NCI-H2196 treated with DMSO at 0.1 percent for 48 hours (cell line): Measurements from ENCODE around the gene GSK3A.

Experiments
- DNase-seq: peaks from one replicate; lab custom pipeline; 2025; ENCODE audit not compliant: unreplicated experiment; lab: John Stamatoyannopoulos, UW

The GSK3A gene

DNA sequence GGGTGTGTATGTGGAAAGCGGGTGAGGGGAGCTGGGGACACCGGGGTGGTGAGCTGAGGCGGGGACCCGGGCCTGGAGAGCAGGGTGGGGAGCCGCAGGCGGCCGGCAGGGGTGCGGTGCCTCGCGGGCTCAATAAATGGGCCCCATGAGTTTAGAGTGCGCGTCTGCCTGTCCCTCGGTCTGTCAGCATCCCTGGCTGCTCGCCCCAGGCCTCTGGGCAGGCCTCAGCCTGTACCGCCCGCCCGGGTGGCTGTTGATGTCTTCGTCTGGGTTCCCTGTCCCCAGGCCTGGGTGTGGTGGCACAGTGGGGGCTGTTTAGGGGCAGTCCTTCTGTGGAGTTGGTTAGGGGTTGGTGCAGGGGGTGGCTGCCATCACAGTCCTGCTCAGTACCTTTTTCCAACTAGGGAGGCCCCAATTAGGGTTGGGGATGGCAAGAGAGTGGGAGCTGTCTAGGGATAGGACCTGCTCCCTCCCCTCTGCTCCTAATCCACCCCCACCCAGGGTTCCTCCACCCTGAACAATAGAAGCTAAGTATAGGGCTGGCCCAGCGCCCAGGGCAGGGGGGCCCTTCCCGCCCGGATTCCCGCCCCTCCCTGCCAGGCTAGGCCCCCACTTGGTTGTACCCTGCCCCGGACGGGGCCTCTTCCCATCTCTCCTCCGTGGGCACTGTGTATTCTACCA is 38.9 kb upstream of the GSK3A start:
- DNase-seq, result no peak

DNA sequence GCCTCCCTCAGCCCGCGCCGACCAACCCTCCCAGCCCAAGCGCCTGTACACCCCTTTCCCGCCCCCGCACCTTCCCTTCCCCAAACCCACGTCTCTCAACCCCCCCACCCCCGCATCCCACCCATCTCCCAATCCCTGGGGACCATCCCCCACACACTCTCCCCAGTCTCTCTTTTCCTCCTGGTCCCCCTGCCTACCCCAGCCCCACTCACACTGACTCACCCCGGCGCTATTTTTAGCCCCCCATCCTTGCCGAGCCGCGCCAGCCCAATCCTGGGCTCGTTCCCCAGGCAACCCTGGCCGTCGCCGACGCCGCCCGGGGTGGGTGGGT is 38.4 kb upstream of the GSK3A start:
- DNase-seq, result no peak

DNA sequence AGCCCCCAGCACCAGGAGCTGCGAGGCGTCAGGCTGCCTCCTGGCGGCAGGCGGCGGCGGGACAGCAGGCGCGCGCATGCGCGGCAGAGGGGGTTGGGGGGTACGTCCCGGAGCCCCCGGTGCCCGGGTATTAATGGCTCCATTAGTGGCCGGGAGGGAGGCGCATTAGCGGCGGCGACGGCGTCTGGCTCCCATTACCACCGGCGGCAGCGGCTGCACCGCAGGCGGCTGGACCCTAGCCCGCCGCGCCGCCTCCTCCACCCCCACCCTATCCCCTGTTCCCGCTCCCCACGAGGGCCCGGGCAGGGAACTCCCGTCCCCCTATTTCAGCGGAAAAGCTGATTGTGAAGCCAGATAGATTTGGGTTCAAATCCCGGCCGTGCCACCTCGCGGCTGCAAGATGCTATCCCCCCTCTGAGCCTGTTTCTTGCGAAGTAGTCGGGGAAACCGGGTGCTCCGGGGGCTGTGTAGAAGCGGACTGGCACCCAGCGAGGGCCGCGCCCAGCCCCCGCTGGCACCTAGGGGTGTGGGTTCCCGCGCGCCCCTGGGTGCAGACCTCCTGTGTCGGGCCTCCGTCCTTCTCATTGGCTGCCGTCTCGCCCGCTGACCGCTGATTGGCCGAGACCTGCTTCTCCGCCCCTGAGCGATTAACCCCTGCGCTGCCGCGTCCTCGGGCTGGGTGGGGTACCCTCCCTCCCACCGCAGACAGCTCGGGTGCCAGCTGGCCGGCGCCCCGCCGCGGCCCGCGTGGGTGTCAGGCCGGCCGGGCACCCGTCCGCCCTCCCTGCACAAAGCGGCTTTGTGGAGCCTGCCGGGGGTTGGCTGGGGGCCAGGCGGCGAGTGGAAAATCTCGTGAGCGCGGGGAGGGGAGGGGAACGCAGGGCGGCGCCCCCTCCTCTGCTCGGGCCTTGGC is 37.8 kb upstream of the GSK3A start:
- peak; percentile 82 for DNase-seq

DNA sequence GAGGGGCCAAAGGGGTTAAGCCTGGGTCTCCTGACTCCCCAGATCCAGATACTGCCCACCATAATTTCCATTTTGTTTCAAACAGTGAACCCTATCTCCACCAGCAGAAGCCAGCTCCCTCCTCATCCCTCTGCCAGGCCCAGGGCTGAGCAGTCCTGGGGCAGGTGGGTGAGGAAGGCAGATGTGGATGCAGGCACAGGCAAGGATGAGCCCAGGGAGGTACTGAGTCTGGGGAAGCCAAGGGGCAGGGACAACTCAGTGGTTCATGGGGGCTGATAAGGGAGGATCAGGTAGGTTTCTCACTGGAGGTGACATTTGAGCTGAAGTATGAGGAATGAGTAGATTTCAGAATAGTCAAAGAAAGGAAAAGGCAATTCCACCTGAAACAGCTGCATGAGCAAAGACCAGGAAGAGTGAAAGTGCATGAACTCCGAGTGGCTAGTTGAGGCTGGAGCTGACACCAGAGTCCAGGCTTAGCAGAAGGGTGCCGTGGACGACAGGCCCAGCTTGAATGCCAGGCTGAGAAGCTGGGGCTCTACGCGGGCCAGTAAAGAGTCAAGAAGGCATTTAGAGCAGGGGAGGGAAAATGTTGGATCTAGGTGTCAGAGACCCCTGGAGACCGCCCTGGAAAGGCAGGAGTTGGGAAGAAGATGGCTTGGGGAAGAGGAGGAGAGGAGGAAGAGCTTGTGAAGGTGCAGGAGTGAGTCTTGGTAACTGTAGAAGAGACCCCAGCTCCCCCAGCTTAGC is 36.9 kb upstream of the GSK3A start:
- DNase-seq, result no peak

DNA sequence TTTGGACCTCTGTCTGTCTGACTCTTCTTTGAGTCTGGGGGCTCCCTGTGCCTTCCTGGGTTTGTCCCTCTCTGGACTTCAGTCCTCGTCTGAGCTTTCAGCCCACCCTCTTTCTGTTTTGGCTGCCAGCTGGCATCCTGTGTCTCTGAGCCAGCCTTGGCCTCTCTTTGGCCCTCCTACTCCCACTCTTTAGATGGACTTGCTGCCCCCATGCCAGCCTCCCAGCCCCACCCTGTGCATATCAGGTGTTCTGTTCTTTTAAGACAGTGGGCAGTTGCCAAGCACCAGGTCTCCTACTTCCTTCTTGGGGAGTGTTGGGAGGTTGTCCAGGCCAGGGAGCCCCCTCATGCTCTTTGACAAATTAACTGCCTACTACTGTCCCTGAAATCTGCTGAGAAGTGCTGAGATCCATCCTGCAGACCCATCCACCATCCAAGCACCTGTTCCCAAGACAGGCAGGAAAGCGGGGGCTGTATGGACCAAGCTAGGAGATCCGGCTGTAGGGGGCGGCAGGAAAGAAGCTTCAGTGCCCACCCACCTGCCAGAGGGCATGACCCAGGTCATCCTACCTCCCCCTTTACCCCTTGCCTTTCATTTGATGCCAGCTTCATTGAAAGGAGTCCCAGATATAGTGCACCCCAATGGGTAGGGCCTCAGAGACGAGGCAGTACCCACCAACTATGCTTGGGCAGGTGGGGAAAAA is 36.2 kb upstream of the GSK3A start:
- no peak for DNase-seq

DNA sequence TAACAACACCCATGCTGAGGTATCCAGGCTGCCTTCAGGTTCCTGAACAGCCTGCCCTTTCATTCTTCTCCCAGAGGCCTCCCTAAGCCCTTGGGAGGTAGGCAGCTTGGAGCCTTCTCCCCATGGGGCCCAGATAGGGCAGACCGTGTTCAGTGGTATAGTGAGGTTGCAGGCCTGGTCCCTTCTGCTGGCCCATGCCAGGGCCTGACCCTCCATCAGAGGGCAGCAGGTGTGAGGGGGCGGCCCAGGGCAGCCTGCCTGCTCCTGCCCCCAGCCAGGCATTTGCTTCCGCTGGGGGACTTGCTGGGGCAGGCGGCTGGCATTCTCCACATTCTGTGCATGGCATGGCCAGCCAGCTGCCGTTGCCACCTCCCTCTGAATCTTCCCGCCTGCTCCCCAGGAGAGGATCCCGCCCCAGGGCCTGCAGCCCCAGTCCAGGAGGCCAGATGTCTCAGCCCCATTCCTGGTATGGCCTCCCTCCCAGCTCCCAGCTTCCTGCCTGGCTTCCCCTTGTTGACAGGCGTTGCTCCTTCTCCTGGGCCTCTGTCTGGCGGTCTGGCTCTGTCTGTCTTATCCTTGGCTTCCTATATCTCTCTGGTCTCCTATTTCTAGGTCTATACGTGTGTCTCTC is 35.5 kb upstream of the GSK3A start:
- DNase-seq, result peak; percentile 32

DNA sequence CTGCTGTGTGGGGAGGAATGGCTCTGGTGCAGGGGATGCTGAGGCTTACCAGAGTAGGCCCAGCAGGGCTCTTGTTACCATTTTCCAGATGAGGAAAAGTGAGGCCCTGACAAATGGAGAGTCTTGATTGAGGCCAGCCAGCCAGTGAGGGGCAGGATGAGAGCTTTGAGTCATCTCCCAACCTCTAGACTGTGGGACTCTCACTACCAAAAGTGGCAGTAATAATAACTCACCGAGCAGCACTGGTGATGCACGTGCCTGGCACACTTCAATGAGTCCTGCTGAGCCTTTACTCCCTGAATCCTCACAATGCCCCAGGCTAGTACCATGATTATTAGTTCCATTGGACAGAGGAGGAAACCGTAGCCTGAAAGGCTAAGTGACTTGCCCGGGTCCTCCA is 34.4 kb upstream of the GSK3A start:
- DNase-seq, result no peak

DNA sequence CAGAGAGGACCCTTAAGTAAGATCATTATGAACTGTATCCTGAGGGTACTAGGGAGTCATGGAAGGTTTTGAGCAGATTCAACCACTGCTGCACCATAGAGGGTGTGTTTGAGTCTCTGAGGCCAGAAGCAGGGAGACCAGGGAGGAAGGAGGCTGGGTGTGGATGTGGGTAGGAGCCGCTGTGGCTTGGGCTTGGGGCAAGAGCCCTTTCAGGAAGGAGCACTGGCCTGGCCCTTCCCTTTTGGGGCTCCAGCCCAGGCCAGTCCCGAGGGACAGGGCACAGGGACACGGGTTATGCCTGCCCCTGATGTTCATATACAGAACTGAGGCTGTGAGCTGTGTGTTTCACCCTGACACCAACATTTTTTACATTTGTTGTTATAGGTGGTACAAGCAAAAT is 33.9 kb upstream of the GSK3A start:
- no peak for DNase-seq

DNA sequence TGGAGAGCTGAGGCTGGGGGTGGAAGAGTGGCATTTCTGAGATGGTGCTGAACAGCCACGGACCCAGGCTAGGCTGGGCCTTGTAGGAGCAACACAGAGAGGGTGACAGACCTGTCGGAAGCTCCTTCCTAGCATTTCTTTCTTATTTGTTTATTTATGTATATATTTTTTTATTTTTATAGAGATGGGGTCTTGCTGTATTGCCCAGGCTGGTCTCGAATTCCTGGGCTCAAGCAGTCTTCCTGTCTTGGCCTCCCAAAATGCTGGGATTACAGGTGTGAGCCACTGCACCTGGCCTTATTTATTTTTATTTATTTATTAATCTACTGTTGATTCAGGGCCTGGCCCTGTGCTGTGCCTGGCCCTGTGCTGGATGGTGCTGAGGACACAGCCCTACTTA is 33.1 kb upstream of the GSK3A start:
- DNase-seq, result no peak

DNA sequence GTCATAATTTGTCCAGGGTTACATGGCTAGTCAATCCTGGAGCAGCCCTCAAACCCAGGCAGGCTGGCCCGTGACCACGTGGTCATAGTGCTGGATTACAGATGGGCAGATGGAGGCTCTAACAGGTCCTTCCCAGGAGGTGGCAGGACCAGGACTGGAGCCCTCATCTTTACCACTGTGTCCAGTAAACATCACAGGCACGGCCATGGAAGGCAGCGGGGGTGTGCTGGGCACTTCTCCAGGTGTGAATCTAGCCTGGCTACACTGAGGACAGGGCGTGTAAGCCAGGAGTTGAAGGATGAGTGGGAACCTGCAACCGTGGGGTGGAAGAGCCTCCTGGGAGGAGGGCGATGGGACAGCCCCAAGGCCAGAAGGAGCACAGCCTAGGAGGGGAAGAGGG is 32.7 kb upstream of the GSK3A start:
- DNase-seq, result no peak

DNA sequence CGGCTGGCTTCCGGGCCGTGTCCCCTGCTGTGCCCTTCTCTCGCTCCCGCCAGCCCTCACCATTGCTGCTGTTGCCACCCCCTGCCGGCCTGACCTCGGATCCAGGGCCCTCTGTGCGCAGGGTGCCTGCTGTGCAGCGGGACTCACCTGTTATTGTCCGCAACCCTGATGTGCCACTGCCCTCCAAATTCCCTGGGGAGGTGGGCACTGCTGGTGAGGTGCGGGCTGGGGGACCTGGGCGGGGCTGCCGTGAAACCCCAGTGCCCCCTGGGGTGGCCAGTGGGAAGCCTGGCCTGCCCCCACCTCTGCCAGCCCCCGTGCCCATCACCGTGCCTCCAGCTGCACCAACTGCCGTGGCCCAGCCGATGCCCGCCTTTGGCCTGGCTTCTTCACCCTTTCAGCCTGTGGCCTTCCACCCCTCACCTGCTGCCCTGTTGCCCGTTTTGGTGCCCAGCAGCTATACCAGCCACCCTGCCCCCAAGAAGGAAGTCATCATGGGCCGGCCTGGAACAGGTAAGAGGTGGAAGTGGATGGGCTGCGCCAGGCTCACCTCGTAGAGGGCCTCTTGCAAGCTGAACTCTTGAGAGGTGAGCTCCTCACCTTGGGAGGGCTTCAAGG is 31.8 kb upstream of the GSK3A start:
- no peak for DNase-seq

DNA sequence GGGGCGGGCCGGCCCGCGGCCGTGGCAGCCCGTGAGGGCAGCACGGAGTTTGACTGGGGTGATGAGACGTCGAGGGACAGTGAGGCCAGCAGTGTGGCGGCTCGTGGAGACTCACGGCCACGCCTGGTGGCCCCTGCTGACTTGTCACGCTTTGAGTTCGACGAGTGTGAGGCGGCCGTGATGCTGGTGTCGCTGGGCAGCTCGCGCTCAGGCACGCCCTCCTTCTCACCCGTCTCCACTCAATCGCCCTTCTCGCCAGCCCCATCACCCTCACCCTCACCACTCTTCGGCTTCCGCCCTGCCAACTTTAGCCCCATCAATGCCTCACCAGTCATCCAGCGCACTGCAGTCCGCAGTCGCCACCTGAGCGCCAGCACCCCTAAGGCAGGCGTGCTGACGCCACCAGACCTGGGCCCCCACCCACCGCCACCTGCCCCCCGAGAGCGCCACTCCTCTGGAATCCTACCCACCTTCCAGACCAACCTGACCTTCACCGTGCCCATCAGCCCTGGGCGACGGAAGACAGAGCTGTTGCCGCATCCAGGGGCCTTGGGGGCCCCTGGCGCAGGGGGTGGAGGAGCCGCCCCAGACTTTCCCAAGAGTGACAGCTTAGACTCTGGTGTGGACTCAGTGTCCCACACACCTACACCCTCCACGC is 31.1 kb upstream of the GSK3A start:
- DNase-seq, result no peak

DNA sequence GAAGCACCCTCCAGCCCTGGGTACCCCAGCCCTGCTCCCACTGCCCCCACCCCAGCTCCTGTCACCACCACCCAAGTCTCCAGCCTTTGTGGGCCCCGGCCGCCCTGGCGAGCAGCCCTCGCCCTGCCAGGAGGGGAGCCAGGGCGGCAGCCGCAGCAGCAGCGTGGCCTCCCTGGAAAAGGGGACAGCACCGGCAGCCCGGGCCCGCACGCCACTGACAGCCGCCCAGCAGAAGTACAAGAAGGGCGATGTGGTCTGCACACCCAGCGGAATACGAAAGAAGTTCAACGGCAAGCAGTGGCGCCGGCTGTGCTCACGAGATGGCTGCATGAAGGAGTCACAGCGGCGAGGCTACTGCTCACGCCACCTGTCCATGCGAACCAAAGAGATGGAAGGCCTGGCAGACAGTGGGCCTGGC is 30.6 kb upstream of the GSK3A start:
- DNase-seq, result no peak

DNA sequence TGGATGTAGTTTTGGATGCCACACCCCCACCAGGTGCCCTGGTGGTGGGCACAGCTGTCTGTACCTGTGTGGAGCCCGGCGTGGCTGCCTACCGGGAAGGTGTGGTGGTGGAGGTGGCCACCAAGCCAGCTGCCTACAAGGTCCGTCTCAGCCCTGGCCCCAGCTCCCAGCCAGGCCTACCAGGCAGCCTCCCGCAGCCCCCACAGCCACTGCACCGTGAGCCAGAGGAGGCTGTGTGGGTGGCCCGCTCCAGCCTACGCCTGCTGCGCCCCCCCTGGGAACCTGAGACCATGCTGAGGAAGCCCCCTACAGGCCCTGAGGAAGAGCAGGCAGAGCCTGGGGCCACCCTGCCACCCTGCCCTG is 30.1 kb upstream of the GSK3A start:
- no peak for DNase-seq

DNA sequence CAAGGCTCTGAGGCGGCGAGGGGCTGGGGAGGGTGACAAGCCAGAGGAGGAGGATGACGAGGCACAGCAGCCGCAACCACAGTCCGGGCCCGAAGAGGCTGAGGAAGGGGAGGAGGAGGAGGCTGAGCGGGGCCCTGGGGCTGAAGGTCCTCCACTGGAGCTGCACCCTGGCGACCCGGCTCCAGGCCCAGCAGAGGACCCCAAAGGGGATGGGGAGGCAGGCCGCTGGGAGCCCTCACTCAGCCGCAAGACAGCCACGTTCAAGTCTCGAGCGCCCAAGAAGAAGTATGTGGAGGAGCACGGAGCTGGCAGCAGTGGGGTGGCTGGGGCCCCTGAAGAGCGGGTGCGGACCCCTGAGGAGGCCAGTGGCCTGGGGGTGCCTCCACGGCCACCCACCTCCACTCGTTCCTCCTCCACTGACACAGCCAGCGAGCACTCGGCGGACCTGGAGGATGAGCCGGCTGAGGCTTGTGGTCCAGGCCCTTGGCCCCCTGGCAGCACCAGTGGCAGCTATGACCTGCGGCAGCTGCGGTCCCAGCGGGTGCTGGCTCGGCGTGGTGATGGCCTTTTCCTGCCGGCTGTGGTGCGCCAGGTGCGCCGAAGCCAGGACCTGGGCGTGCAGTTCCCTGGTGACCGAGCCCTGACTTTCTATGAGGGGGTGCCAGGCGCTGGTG is 29.6 kb upstream of the GSK3A start:
- DNase-seq, result no peak

DNA sequence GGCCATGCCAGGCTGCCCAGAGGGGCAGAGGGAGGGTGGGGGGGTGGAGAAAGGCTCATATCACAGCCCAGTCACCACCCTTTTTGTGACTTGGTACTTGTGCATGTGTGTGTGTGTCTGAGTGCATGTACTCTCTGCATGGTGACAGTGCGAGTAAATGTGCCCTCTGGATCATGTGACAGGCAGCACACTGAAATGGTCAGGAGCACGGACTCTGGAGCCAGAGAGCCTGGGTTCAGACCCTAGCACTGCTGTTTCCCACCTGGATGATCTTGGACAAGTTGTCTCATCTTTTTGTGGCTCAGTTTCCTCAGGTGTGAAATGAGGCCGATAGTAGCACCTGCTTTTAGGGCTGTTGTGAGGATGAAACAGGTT is 28.6 kb upstream of the GSK3A start:
- no peak for DNase-seq

DNA sequence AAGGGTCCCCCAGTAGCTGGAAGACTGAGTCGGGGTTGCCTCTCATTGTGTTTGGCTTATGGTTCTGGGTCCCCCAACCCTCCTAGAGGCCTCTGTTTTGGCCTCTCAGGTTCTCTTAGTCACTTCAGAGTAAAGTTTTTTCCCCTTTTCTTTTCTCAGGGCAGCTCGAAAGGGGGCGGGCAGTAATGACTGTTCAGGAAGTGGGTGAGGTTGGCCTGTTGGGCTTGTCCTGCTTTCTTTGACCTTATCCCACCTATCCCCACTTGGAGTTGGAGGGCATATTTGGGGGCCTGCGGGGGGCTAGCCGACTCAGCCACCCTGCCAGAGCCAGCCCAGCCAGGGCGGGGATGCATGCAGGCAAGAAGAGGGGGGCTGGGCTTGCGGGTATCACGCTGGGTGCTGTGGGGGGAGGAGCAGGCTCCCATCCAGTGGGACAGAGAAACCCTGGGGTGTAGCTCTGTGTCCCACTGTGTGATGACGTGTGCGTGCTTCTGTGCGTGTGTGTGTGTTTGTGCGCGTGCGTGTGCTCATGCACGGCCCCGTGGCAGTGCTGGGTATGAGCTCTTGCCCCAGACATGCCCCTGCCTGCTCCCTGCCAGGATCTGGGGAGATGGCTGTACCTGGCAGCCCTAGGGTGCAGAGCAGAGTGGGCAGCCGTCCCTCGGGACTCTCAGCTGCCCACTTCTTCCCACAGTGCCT is 28.1 kb upstream of the GSK3A start:
- DNase-seq, result no peak

DNA sequence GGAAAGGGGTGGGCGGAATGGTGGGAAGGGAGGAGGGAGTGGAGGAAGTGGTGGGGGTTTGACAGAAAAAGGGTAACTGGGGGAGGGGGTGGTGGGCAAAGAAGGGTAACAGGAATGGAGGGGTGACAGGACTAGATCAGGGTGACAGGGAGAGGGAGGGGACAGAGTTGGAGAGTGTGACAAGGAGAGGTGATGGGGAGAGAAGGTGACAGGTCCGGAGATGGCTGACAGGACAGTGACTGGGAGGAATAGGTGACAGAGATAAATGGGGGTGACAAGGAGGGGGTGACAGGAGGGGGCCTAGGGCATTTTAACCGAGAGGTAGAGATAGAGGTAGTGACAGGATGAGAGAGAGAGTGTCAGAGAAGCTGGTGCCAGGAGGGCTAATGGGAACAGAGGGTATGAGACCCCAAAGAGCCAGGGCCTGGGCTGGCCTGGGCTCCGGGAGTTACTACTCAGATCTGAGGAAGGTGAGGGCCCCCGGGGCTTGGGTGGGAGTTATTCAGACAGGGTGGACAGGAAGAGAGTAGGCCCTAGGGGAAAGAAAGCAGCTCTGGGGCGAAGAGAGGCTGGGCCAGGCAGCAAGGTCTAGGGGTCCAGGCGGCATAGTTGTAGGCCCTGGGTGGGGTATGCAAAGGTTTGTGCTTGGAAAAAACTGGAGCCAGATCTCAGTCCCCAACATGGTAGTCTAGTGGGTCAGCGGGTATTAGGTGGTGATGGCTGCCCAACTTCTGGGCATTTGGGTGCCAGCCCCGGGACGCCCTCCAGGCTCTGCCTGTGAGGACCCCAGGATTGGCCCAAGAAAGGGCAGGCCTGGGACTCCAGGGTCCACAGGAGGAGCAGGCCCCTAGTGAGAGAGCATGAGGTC is 27.3 kb upstream of the GSK3A start:
- DNase-seq, result no peak
